ENCODE results near the gene NRXN3. TPM values are rescaled to one million over a fixed set of nuclear protein-coding genes. Genes with fewer than 3 reads are reported as not detected.
"Not testable (repeated sequence)": the region's sequence is repeated elsewhere in the genome, so short reads cannot be mapped to it uniquely, and the experiment has no call there.

Gene NRXN3
- total and polyA plus RNA-seq, 2 of the 13 experiments (the other 11 are each of a cell fraction or from before 2014, with no cell fraction given), result 0.03 TPM; not detected in 1

DNA sequence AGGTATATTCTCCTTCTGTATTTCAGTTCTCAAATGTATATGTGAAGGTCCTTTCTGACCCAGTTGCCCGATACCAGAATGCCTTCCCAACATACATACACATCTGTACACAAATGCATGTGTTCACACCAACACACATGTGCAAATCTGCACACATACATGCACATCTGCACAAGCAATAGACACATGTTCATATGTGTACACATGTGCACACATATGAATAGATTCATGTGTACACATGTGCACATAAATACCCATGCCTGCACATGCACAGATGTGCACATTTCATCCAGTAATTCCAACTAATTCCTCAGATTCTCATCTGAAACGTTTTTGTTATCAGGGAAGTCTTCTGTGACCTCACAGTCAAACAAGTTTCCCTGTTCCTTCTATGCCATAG is 933.6 kb downstream of the NRXN3 start:
- intact Hi-C loops (cut with micrococcal nuclease; ENCODE audit: unreplicated experiment), result no loop called here
- no peaks in the 10 kb centered on the region for H3K27me3 ChIP-seq (ENCODE audit: control insufficient read depth in 1 of 2, insufficient read depth in 2 of 2, low read length in 2 of 2)
- no peak overlapping the region for H3K4me2 ChIP-seq (ENCODE audit: low read depth, low read length)
- ChIA-PET POLR2A (no interaction called here), CTCF (ENCODE audit: low intra/inter-chr PET ratio, low total read pairs) (no interaction called here)
- peaks cover 91% of the 10 kb centered on the region for H3K9me3 ChIP-seq (ENCODE audit: low read length)
- BruUV-seq (replicated peaks), result no TSS peak
- ATAC-seq (no peak), FAIRE-seq (no peak), DNase-seq (ENCODE audit: low spot score) (no peak)
- no peak for TF ChIP-seq ATF7-NPFF (CRISPR knock-in tag; IDR thresholded peaks at IDR 0.05; ENCODE audit: low read depth)
- TF ChIP-seq, protein P1, sequence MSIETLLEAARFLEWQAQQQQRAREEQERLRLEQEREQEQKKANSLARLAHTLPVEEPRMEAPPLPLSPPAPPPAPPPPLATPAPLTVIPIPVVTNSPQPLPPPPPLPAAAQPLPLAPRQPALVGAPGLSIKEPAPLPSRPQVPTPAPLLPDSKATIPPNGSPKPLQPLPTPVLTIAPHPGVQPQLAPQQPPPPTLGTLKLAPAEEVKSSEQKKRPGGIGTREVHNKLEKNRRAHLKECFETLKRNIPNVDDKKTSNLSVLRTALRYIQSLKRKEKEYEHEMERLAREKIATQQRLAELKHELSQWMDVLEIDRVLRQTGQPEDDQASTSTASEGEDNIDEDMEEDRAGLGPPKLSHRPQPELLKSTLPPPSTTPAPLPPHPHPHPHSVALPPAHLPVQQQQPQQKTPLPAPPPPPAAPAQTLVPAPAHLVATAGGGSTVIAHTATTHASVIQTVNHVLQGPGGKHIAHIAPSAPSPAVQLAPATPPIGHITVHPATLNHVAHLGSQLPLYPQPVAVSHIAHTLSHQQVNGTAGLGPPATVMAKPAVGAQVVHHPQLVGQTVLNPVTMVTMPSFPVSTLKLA (IDR thresholded peaks at IDR 0.05), result peak; percentile 93
- H3K36me3 ChIP-seq (replicated peaks in 1 of 2; ENCODE audit: control insufficient read depth in 1 of 2, insufficient read depth in 2 of 2, low read length in 2 of 2), result no peaks in the 10 kb centered on the region
- in situ Hi-C loops (cut with HindIII; ENCODE audit: extremely low pct_ligation_motif_present, low pct_unique_long_range_greater_than_20kb), result no loop called here
- no peaks in the 10 kb centered on the region for H3K79me2 ChIP-seq (ENCODE audit: insufficient read depth, low read length)
- no peak overlapping the region for H3K4me3 ChIP-seq (replicated peaks in 1 of 3; ENCODE audit: insufficient read depth in 1 of 3, low read depth in 2 of 3, low read length in 3 of 3)
- H3K4me1 ChIP-seq (ENCODE audit: insufficient read depth, low read length), result no peaks in the 10 kb centered on the region
- no peak overlapping the region for H3K27ac ChIP-seq (ENCODE audit: extremely low read length, insufficient read depth, low read length)
- WGBS (ENCODE audit: low lambda C conversion rate), result 23% methylated on average over 2 of the region's 2 CpGs
- no peak overlapping the region for H2AFZ ChIP-seq (ENCODE audit: low read length)
- no peak overlapping the region for H3K9ac ChIP-seq (ENCODE audit: insufficient read depth, low read depth, low read length)
- H4K20me1 ChIP-seq (ENCODE audit: insufficient read depth, low read length), result no peaks in the 10 kb centered on the region

DNA sequence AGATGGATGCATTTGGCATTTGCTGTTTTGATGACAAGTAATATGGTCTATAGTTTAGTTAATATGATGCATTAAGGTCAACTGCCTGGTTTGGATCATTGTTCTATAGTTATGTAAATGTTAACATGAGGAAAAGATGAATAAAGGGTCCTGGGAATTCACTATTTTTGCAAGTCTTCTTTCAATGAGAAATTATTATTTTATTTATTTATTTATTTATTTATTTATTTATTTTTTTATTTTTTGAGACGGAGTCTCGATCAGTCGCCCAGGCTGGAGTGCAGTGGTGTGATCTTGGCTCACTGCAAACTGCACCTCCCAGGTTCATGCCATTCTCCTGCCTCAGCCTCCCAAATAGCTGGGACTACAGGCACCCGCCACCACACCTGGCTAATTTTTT is 940.4 kb downstream of the NRXN3 start:
- CTCF ChIA-PET (ENCODE audit: low intra/inter-chr PET ratio, low total read pairs); H3K79me2 ChIP-seq (ENCODE audit: insufficient read depth, low read length); H3K27me3 ChIP-seq (ENCODE audit: control insufficient read depth in 1 of 2, insufficient read depth in 2 of 2, low read length in 2 of 2); BruUV-seq (replicated peaks); intact Hi-C loops (cut with micrococcal nuclease; ENCODE audit: unreplicated experiment); H3K36me3 ChIP-seq (replicated peaks in 1 of 2; ENCODE audit: control insufficient read depth in 1 of 2, insufficient read depth in 2 of 2, low read length in 2 of 2); H4K20me1 ChIP-seq (ENCODE audit: insufficient read depth, low read length); H3K9ac ChIP-seq (ENCODE audit: insufficient read depth, low read depth, low read length); DNase-seq (ENCODE audit: low spot score); H3K4me3 ChIP-seq (replicated peaks in 1 of 3; ENCODE audit: insufficient read depth in 1 of 3, low read depth in 2 of 3, low read length in 3 of 3); FAIRE-seq; H2AFZ ChIP-seq (ENCODE audit: low read length); H3K27ac ChIP-seq (ENCODE audit: extremely low read length, insufficient read depth, low read length); H3K4me2 ChIP-seq (ENCODE audit: low read depth, low read length); ATAC-seq; POLR2A ChIA-PET; in situ Hi-C loops (cut with HindIII; ENCODE audit: extremely low pct_ligation_motif_present, low pct_unique_long_range_greater_than_20kb); H3K4me1 ChIP-seq (ENCODE audit: insufficient read depth, low read length): not testable (repeated sequence)
- WGBS (ENCODE audit: low lambda C conversion rate), result 67% methylated on average over 4 of the region's 4 CpGs
- peaks cover 73% of the 10 kb centered on the region for H3K9me3 ChIP-seq (ENCODE audit: low read length)

Data from HepG2 (cell line).